ENCODE measurements around the gene DNAJC7. TPM values are rescaled to one million over a fixed set of nuclear protein-coding genes. Genes with fewer than 3 reads are reported as not detected.
"Not testable (repeated sequence)": the region's sequence is repeated elsewhere in the genome, so short reads cannot be mapped to it uniquely, and the experiment has no call there.

The DNAJC7 gene
- total and polyA plus RNA-seq, 8 donors = 62.1 to 161 (median 137) TPM

- Histone ChIP-seq H3K27ac (peak within 1 kb of the TSS; percentile 67 to 84), H3K36me3 (peaks cover 0 to 28% of the 10 kb centered on the region in 2 donors), H3K4me1 (peaks cover 34 to 72% of the 10 kb centered on the region in 2 donors), H3K9me3 (no peaks in the 10 kb centered on the region), H3K4me3 (peak within 1 kb of the TSS; percentile 80 to 89), H3K27me3 (no peaks in the 10 kb centered on the region)
- peak; percentile 82 for ATAC-seq
- TF ChIP-seq CTCF (IDR thresholded peaks at IDR 0.05) = peak; percentile 94 to 98
- peak; percentile 81 to 100 (median 94) for DNase-seq
- intact Hi-C loops (cut with DNase I) = loop anchor here in 1 of 2 donors (10.0 kb wide), 2 partner anchors 55 to 95 kb away; partner anchors contain the start of genes CNP and DHX58
These were observed 2.5 kb upstream of the DNAJC7 start, which contains the start of gene NKIRAS2 for GRCh38 chr17:42019509-42020404. Gene NKIRAS2 (plus strand): TSS chr17:42020090. CDS start chr17:42021578, 1,488 bp downstream.

- Histone ChIP-seq H3K27me3 (no peaks in the 10 kb centered on the region), H3K4me3 (no peak overlapping the region), H3K4me1 (peaks cover 28 to 72% of the 10 kb centered on the region in 2 donors), H3K36me3 (peaks cover 0 to 25% of the 10 kb centered on the region in 2 donors), H3K27ac (no peak overlapping the region), H3K9me3 (no peaks in the 10 kb centered on the region)
- TF ChIP-seq CTCF (IDR thresholded peaks at IDR 0.05) = no peak
- intact Hi-C loops (cut with DNase I) = loop anchor here in 1 of 2 donors (10.0 kb wide), 1 partner anchor 54 kb away; the partner anchor contains the start of gene CNP
- ATAC-seq (no peak), DNase-seq (no peak)
These were observed 1.7 kb upstream of the DNAJC7 start for GRCh38 chr17:42018988-42019387.

- Histone ChIP-seq H3K36me3 (peaks cover 0 to 24% of the 10 kb centered on the region in 2 donors), H3K9me3 (no peaks in the 10 kb centered on the region), H3K4me3 (peak overlapping the region in 1 of 2 donors; percentile 90), H3K27me3 (no peaks in the 10 kb centered on the region), H3K27ac (peak overlapping the region; percentile 93 to 94), H3K4me1 (peaks cover 23 to 72% of the 10 kb centered on the region in 2 donors)
- TF ChIP-seq CTCF (IDR thresholded peaks at IDR 0.05) = no peak
- DNase-seq (no peak), ATAC-seq (no peak)
- intact Hi-C loops (cut with DNase I) = loop anchor here in 1 of 2 donors (10.0 kb wide), 1 partner anchor 54 kb away; the partner anchor contains the start of gene CNP
These were observed 1.1 kb upstream of the DNAJC7 start for GRCh38 chr17:42018339-42018738.

GRCh38 chr17:42017866-42018200, 594 bp upstream of the DNAJC7 start:
- intact Hi-C loops (cut with DNase I) = loop anchor here in 1 of 2 donors (10.0 kb wide), 1 partner anchor 53 kb away; the partner anchor contains the start of gene CNP
- no peak for DNase-seq
- Histone ChIP-seq H3K9me3 (no peaks in the 10 kb centered on the region), H3K27me3 (no peaks in the 10 kb centered on the region), H3K4me1 (peaks cover 23 to 72% of the 10 kb centered on the region in 2 donors), H3K4me3 (peak overlapping the region; percentile 90 to 96), H3K27ac (peak overlapping the region; percentile 93 to 94), H3K36me3 (peaks cover 0 to 19% of the 10 kb centered on the region in 2 donors)
- ATAC-seq = no peak
- TF ChIP-seq CTCF (IDR thresholded peaks at IDR 0.05) = no peak

- H3K27me3 ChIP-seq = no peaks in the 10 kb centered on the region
- TF ChIP-seq CTCF (IDR thresholded peaks at IDR 0.05) = no peak
- H3K9me3 ChIP-seq = no peaks in the 10 kb centered on the region
- peak overlapping the region; percentile 90 to 96 for H3K4me3 ChIP-seq
- peak overlapping the region; percentile 93 to 94 for H3K27ac ChIP-seq
- H3K36me3 ChIP-seq = peaks cover 0 to 5% of the 10 kb centered on the region in 2 donors
- peak in 2 of 4 donors; percentile 21 to 26 for DNase-seq
- intact Hi-C loops (cut with DNase I) = loop anchor here in 1 of 2 donors (10.0 kb wide), 1 partner anchor 52 kb away; the partner anchor contains the start of gene CNP
- ATAC-seq = peak; percentile 6
- H3K4me1 ChIP-seq = peaks cover 25 to 74% of the 10 kb centered on the region in 2 donors
These were observed 818 bp downstream of the DNAJC7 start for GRCh38 chr17:42016411-42016831.

- DNase-seq, H3K36me3 ChIP-seq, H3K27me3 ChIP-seq, ATAC-seq, H3K4me3 ChIP-seq, H3K27ac ChIP-seq, H3K9me3 ChIP-seq: not testable (repeated sequence)
- H3K4me1 ChIP-seq = peaks cover 28 to 87% of the 10 kb centered on the region in 2 donors
- intact Hi-C loops (cut with DNase I) = loop anchor here in 1 of 2 donors (10.0 kb wide), 1 partner anchor 49 kb away; the partner anchor contains the start of gene CNP
These were observed 3.5 kb downstream of the DNAJC7 start for GRCh38 chr17:42013740-42014139.

GRCh38 chr17:42012363-42012762, 4.9 kb downstream of the DNAJC7 start:
- Histone ChIP-seq H3K4me1 (peaks cover 31 to 80% of the 10 kb centered on the region in 2 donors), H3K36me3 (peaks cover 0 to 14% of the 10 kb centered on the region in 2 donors)
- intact Hi-C loops (cut with DNase I) = loop anchor here in 1 of 2 donors (10.0 kb wide), 1 partner anchor 48 kb away; the partner anchor contains the start of gene CNP
- not testable (repeated sequence) for H3K4me3 ChIP-seq, ATAC-seq, H3K9me3 ChIP-seq, H3K27ac ChIP-seq, H3K27me3 ChIP-seq, DNase-seq
